Stimulated activated CD8-positive, alpha-beta memory T cell treated with anti-CD3 and anti-CD28 coated beads, Interleukin-4, amount 100 ng/mL, for 24 hours (primary cell): ENCODE results near the gene DNAL4.

Source experiments
- DNase-seq: peaks from one replicate; pipeline ENCODE4 v3.0.0-alpha.2; 2020; ENCODE audit warnings: low read depth

DNAL4 gene

DNA sequence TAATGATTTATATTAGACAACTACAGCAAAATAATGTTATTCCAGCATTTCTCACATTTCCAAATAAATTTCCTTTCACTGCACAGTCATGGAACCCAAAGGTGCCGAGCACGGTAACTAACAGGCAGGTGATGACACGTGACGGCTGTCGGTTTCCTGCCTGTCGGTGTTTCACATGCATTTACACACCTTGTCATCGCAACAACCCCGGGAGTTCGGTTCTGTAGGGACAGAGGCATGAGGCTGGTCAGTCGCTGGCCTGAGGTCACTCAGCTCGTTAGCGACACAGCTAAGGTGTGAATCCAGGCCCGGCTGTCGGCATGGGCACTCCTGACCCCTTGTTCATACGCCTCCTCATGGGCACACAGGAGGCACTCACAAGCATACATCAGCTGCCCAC lies 9.9 kb downstream of the DNAL4 start:
- no peak for DNase-seq

DNA sequence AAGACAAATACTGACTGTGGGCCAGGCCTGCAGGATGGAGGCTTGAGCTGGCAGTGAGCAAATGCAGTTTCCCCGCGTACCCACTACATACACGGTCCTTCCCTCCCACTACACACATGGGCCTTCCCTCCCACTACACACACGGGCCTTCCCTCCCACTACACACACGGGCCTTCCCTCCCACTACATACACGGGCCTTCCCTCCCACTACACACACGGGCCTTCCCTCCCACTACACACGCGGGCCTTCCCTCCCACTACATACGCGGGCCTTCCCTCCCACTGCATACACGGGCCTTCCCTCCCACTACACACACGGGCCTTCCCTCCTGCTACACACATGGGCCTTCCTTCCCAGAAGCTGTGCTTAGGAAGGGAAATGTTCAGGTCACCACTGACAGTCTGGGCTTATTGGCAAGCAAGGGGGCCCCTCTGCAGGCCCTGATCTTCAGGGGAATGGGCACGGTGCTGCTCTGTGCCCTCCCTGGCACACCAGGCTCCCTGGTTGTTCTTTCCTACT lies 10.8 kb downstream of the DNAL4 start:
- DNase-seq, result no peak

DNA sequence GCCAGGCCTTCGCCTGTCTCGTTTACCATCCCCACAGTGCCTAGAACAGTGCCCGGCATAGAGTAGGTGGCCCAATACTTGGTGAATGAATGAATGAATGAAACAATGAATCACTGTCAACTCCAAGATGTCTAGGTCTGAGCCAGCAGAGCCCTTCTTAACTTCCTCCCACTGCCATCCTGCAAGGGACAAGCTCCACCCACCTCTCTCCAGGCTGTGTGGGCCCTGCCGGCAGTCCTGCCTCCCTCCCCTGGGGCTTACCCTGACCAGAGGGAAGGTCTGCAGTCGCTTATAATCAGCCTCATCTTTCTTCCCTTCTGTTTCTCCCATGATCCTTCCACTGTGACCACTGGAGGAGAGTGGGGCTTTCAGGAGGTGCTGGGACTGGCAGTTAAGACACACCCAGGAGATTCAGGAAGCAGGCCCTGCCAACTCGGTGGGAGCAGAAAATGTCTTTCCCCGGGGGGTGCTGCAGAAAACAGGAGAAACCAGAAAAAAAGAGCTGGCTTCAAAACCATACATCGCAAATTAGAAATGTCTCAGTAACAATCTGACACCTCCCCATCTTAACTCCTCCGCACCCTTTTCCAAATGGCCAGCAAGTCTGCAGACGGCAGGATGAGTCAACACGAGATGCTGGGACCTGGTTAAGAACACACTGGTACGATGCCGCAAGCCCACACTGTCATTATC lies 11.4 kb downstream of the DNAL4 start:
- DNase-seq, result no peak

GRCh38 chr22:38781033-38781432 lies 12.9 kb downstream of the DNAL4 start:
- DNase-seq, result no peak

GRCh38 chr22:38777087-38777671 lies 16.8 kb downstream of the DNAL4 start:
- DNase-seq, result no peak

DNA sequence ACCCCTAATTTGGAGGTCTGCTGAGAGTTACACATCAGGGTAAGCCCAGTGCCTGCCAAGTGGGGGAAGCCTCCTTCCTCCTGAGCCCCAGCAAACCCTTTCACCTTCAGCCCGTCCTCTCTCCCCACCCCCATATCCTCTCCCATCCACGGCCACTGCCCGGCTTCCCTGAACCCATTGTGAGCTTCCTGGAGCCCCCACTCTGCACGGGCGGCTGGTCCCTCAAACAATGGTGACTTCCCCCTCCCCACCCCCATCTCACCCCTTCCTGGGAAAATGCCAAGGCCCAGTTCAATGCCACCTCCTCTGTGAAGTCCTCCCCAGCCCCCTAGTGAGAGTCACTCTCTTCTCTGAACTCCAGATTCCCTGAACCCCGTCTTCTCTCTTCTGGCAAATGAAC lies 17.9 kb downstream of the DNAL4 start:
- no peak for DNase-seq

- no peak for DNase-seq
Observed at GRCh38 chr22:38775656-38776055, 18.3 kb downstream of the DNAL4 start.

DNA sequence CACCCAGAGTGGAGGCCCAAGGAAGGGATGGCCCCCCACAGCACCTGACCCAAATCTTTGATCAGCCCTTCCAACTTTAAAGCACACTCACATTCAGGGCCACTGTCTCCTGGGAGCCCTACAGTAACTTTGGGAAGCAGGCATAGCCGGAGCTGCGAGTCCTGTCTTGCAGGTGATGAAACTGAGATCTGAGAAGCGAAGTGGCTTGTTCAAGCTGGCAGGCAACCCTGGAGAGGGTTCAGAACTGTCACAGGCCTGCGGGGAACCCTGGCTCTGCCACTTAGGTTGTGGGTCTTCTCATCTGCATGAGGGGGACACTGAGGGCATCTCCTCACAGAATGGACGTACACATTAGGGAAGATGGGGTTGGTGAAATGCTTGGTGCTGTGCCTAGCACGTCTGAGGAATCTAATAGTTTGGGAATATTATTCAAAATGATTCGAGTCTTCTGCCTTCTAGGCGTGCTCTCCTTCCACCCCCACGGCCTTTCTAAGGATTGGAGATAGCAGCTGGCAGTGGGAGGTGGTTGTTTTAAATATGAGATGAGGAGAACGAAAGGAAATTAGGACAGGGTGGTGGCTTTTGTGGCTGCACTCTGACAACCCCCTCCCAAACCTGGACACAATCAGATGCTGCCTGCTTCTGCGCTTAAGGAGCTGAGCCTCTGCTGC lies 19.3 kb downstream of the DNAL4 start:
- DNase-seq, result no peak

- DNase-seq, result no peak
Observed at GRCh38 chr22:38773363-38773946, 20.5 kb downstream of the DNAL4 start.

DNA sequence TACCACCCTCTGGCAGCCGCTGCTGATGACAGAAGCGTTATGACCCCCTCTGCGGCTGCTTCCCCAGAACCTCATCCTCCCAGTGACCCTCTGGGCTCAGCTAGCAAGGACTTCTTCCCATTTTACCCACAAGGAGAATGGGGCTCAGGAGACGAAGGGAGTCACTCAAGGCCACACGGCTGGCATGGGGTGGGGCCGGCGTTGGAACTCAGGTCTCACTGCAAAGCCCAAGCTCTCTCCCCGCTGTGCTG lies 21.4 kb downstream of the DNAL4 start:
- DNase-seq, result no peak

GRCh38 chr22:38770257-38770949 lies 23.5 kb downstream of the DNAL4 start:
- DNase-seq, result no peak

DNA sequence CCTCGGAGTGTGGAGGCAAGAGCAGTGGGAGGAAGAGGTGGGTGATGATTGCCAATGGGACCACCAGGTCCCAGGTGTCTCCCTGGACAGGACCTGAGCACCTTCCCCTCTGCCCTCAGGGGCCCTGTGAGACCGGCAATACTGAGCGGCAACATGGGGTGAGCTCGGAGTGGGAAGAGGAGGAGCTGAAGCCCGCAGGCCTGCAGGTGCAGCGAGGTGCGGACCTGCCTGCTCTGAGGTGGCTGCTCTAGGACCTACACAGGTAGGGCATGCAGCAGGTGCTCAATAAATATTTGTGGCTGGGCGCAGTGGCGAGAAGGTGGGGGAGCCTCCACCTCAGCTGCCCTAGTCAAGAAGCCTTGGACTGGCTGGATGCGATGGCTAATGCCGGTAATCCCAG lies 25.9 kb downstream of the DNAL4 start:
- no peak for DNase-seq

GRCh38 chr22:38767313-38767712 lies 26.6 kb downstream of the DNAL4 start:
- no peak for DNase-seq

- no peak for DNase-seq
Observed at GRCh38 chr22:38766076-38766777, 27.7 kb downstream of the DNAL4 start.

DNA sequence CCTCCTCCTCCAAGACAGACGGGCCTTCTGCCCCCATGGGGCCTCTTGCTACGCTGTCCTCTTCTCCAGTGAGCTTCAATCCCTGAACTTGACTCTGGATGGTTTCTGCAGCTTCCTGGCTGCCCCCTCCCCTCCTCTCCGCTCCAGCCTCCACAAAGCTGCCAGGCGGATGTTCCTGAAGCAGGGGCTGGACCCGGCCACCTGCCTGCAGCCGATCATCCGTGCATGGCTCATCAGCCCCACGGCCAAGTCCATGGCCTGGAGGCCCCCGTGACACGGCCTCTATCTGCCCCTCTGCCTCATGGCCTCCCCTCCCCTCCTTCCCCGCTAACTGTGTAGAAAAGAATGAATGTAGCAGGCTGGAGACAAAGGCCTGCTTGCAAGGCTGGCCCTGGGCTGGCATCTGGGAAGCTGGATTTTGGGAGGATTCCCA lies 31.4 kb downstream of the DNAL4 start:
- no peak for DNase-seq

DNA sequence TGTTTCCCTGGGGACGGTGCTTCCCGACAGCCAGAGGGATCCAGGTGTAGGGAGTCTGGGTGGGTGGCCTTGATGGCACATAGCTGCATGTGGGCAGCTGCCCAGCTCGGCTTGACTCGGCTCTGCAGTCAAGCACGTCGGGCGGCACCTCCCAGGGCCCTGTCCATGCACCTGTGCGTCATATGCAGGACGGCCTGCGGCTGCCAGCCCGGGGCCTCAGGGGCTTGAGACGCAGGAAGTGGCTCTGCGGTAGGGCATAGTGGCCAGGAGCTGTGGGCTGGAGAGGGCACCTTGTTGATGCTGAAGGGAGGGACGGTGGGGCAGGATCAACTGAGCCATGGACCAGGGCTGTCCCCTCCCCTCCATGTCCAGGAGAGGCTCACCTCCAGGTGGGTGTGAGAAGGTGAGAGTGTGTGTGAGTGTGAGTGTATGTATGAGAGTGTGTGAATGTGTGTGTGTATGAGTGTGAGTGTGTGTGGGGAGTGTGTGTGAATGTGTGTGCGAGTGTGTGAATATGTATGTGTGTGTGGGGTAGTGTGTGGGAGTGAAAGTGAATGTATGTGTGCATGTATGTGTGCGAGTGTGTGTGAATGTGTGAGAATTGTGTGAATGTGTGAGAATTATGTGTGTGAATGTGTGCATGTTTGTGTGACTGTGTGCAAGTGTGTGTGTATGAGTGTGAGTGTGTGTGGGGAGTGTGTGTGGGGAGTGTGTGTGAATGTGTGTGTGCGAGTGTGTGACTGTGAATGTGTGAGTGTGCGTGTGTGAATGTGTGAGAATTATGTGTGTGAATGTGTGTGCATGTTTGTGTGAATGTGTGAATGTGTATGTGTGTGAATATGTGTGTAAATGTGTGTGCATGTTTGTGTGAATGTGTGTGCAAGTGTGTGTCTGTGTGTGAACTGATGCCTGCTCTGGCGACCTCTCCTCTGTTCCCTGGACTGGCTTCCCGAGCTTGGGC lies 32.5 kb downstream of the DNAL4 start:
- no peak for DNase-seq

DNA sequence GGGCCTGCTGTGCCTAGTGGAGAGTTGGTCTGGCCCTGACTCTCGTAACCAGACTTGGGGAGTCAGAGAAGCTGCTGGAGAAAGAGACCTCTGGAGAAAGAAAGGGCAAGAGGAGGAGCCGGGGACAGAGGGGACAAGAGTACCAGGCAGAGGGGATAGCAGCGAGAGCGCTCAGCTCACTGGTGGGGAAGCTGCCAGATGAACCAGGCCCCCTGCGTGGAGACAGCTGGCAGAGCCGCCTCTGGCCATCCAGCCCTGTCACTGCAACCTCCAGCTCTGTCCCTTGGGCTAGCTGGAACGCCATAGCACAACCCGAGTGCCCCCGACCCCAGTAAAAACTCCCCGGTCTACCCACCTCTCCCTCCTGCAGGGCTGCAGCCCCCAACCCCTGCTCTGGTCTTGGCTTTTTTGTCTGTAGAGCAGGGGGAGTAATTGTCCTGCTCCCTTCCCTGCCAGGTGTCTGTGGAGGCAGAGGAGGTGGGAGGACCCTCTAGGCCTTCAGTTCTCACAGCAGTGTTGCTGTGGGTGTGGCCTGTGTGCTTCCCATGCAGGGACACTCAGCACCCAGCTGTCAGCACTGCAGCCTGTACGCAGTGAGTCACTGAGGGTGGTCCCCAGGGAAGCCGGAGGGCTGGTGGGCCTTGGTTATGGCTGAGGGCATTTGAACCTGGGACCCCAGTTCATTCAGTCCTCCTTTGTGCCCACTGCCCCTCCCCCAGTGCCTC lies 33.3 kb downstream of the DNAL4 start:
- no peak for DNase-seq

DNA sequence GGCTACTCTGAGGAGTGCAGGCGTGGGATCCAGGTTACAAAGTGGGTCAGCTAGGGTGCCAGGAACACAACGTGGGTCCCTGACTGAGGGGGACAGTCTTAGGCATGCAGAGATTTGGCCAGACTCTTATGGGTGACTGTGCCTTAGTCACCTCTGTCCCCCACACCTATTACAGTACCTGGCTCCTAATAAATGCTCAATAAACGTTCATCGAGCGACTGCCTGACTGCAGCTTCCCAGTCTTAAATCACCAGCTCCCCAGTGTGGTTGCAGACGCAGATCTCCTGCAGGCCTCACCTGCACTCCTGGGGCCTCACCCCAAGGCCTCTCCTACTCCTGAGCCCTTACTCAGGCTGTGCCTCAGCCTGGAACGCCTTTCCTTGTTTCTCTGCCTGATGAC lies 34.9 kb downstream of the DNAL4 start:
- no peak for DNase-seq

GRCh38 chr22:38758276-38758945 lies 35.5 kb downstream of the DNAL4 start:
- DNase-seq, result peak; percentile 61

- no peak for DNase-seq
Observed at GRCh38 chr22:38757464-38757757, 36.5 kb downstream of the DNAL4 start.
